ENCODE measurements around the gene MPST. TPM values are rescaled to one million over a fixed set of nuclear protein-coding genes. Genes with fewer than 3 reads are reported as not detected.

The MPST gene
- total RNA-seq (2022) = 60.8 and 73.0 TPM in 2 replicates
- Bru-seq, nascent RNA = percentile 71 among the genes with signal in this experiment
- BruChase-seq, experiment 1, labeled RNA remaining after a 6-hour chase = percentile 78 among the genes with signal in this experiment
- BruChase-seq, experiment 2, labeled RNA remaining after a 2-hour chase = percentile 84 among the genes with signal in this experiment
- long read RNA-seq, transcript MPST-201 (4 exons, 1,504 nt) = minor isoform, 10 of 199 reads
- long read RNA-seq, transcript MPST-206 (3 exons, 1,331 nt) = major isoform, 93 of 199 reads
- long read RNA-seq, transcript MPST-203 (3 exons, 1,345 nt) = minor isoform, 48 of 199 reads
- long read RNA-seq, partial matches to known transcripts = 23 of 199 reads
- long read RNA-seq, other reads (novel, unspliced or antisense) = 23 of 199 reads

DNA sequence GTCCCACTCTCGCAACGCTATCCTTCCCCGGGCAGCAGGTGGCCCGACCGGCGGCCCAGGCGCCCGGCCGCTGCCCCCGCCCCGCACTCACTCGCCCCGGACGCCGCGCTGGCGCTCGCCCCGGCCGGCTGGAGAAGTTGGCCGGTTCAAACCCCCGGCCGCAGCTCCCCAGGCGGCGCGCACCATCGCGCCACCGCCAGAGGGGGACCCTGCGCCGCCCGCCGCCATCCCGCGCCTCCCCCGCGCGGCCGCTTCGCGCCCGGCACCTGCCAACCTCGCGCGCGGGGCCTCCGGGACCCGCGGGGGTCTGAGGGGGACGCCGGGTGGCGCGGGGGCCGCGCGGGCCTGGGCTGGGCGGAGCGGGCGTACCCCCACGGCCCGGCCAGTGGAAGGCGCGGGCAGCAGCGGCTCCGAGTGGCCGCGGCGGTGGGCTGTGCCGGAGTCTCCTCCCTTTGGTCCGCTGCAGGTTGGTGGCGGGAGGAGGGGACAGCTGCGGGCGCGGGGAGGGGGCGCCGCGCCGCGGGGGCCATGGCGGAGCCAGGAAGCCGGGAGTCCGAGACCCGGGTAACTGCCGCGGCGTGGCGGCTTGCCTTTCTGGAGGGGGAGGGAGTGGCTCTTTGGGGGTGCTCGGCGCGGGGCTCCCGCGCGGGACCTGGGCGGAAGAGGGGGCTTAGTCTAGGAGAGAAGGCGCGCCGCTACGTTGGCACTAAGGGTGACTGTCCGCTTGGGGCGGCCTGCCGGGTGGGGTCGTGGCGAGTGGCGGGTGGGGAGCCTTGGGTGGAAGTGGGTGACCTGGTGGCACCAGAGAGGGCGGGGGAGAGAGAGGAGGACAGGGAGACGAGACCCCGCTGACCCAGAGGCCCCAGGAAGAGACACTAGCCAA lies at the start of gene MPST, which contains the start of gene TST:
Gene MPST, plus strand, starts transcription at position 434 of the 883 bp plus-strand sequence. Its CDS starts 95 bp downstream, at position 529.
Gene TST, minus strand, starts transcription at position 139 of the 883 bp plus-strand sequence. CDS start 715 bp downstream, outside the sequence.
- no TSS peak for BruUV-seq (replicated peaks)
- H3K36me3 Mint-ChIP-seq (ENCODE audit: insufficient read depth, unreplicated experiment) = peaks cover 69% of the 10 kb centered on the region
- intact Hi-C loops (cut with micrococcal nuclease; ENCODE audit: unreplicated experiment) = no loop called here

DNA sequence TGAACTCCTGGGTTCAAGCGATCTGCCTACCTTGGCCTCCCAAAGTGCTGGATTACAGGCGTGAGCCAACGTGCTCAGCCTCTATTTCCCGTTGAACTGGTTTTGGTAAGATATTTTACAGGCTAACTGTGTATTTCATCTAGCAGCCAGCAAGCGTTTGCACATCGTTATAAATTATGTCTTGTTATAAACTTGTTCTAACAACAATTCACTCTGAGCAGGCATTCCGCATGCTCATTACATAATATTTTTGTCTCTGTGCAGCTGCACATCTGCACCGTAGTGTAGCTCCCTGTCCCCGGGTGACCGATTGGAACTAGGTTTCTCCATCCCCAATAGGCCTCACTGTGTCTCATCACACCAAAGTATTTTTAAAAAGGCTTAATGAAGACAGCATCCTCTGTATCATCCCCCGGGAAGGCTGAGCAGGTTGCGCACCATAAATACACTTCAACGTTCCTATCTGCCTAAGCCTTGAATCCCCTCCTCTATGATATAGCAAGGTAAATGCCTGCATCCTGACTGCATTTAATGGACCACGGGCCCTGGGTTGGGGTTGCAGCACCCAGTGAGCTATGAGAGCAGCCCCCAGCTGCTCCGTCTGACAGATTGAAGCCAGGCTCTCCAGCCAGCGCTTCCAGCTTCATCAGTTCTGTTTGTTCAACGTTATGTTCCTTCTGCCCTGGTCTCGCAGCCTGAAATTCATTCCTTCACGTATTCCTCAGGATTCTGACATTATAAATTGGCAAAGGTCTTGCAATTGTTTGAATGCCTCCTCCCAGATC lies 48.0 kb upstream of the MPST start:
- BruUV-seq (replicated peaks) = no TSS peak
- Mint-ChIP-seq H3K4me3 (ENCODE audit: low read depth, unreplicated experiment) (no peak overlapping the region), H3K27me3 (ENCODE audit: unreplicated experiment) (peaks cover 76% of the 10 kb centered on the region)

More for the DNA sequence above, at the start of gene MPST, which contains the start of gene TST:
- TF ChIP-seq, protein P1, sequence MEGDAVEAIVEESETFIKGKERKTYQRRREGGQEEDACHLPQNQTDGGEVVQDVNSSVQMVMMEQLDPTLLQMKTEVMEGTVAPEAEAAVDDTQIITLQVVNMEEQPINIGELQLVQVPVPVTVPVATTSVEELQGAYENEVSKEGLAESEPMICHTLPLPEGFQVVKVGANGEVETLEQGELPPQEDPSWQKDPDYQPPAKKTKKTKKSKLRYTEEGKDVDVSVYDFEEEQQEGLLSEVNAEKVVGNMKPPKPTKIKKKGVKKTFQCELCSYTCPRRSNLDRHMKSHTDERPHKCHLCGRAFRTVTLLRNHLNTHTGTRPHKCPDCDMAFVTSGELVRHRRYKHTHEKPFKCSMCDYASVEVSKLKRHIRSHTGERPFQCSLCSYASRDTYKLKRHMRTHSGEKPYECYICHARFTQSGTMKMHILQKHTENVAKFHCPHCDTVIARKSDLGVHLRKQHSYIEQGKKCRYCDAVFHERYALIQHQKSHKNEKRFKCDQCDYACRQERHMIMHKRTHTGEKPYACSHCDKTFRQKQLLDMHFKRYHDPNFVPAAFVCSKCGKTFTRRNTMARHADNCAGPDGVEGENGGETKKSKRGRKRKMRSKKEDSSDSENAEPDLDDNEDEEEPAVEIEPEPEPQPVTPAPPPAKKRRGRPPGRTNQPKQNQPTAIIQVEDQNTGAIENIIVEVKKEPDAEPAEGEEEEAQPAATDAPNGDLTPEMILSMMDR (IDR thresholded peaks at IDR 0.05; ENCODE audit: unreplicated experiment) = peak; percentile 30
- Mint-ChIP-seq H3K9me3 (ENCODE audit: low read depth, unreplicated experiment) (no peaks in the 10 kb centered on the region), H3K4me3 (ENCODE audit: low read depth, unreplicated experiment) (peak within 1 kb of the TSS; percentile 95), H3K4me1 (ENCODE audit: low read depth, unreplicated experiment) (peaks cover 43% of the 10 kb centered on the region), H3K27ac (ENCODE audit: unreplicated experiment) (peak within 1 kb of the TSS; percentile 74), H3K27me3 (ENCODE audit: unreplicated experiment) (no peaks in the 10 kb centered on the region)
- CTCF ChIA-PET = interaction anchor here (0.6 to 2.7 kb wide), 8 partner anchors 11 to 287 kb away, joined by 3 to 12 read pairs (median 4); partner anchors contain the start of gene KCTD17
- peak; percentile 75 for DNase-seq

DNA sequence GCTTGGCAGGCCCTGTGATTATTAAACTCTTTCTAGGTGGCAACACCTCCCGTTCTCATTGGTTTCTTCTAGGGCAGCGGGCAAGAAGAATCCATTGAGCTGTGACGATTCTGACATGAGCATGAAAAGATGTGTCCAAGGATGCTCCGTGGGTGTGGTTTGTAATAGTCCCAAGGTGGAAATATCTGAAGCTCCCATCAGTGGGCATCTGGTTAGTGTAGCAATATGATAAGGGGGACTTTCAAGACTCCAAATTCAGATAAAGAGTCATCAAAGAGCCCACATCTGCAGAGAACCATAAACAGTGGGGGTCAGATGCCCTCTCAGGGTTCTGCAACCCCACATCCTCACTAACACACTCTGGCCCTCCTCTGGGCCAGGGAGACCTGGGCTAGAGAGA lies 42.9 kb upstream of the MPST start:
- no peak for DNase-seq
- TF ChIP-seq, protein P1 (IDR thresholded peaks at IDR 0.05; ENCODE audit: unreplicated experiment) = no peak
- intact Hi-C loops (cut with micrococcal nuclease; ENCODE audit: unreplicated experiment) = loop anchor here (5.0 kb wide), 1 partner anchor 104 kb away; no protein-coding TSS in a partner anchor
- H3K36me3 Mint-ChIP-seq (ENCODE audit: insufficient read depth, unreplicated experiment) = peaks cover 10% of the 10 kb centered on the region
- H3K4me1 Mint-ChIP-seq (ENCODE audit: low read depth, unreplicated experiment) = peaks cover 14% of the 10 kb centered on the region
- H3K27ac Mint-ChIP-seq (ENCODE audit: unreplicated experiment) = no peak overlapping the region
- H3K27me3 Mint-ChIP-seq (ENCODE audit: unreplicated experiment) = peaks cover 85% of the 10 kb centered on the region
- no peaks in the 10 kb centered on the region for H3K9me3 Mint-ChIP-seq (ENCODE audit: low read depth, unreplicated experiment)
- no TSS peak for BruUV-seq (replicated peaks)
- H3K4me3 Mint-ChIP-seq (ENCODE audit: low read depth, unreplicated experiment) = peak overlapping the region; percentile 72
- CTCF ChIA-PET = interaction anchor here (0.7 to 3.5 kb wide), 3 partner anchors 38 to 106 kb away, joined by 3 to 16 read pairs (median 3); no protein-coding TSS in a partner anchor

More for the DNA sequence above, 48.0 kb upstream of the MPST start:
- TF ChIP-seq, protein P1 (IDR thresholded peaks at IDR 0.05; ENCODE audit: unreplicated experiment) = no peak
- H3K36me3 Mint-ChIP-seq (ENCODE audit: insufficient read depth, unreplicated experiment) = no peaks in the 10 kb centered on the region
- H3K4me1 Mint-ChIP-seq (ENCODE audit: low read depth, unreplicated experiment) = no peaks in the 10 kb centered on the region
- intact Hi-C loops (cut with micrococcal nuclease; ENCODE audit: unreplicated experiment) = no loop called here
- CTCF ChIA-PET = no interaction called here
- no peak for DNase-seq
- H3K27ac Mint-ChIP-seq (ENCODE audit: unreplicated experiment) = no peak overlapping the region
- H3K9me3 Mint-ChIP-seq (ENCODE audit: low read depth, unreplicated experiment) = no peaks in the 10 kb centered on the region
